Hematopoietic multipotent progenitor cell treated with erythropoietin and hydrocortisone succinate and interleukin-3 and kit ligand, for 17 days (in vitro differentiated cells): ENCODE data around the gene ISG20.
A peak's percentile ranks its signal among the peaks of the same experiment; 100 is the strongest.
"Not testable (repeated sequence)": the region's sequence is repeated elsewhere in the genome, so short reads cannot be mapped to it uniquely, and the experiment has no call there.

Experiments
- DNase-seq: peaks from one replicate; pipeline ENCODE4 v3.0.0-alpha.2; 2015; ENCODE audit warnings: low spot score

ISG20 gene

GRCh38 chr15:88637436-88637835 is 1.4 kb upstream of the ISG20 start:
- DNase-seq: no peak

- DNase-seq: no peak
These were observed 783 bp upstream of the ISG20 start for GRCh38 chr15:88637841-88638625.

- no peak for DNase-seq
These were observed 3.2 kb downstream of the ISG20 start for GRCh38 chr15:88641959-88642452.

GRCh38 chr15:88642514-88642913 is 3.7 kb downstream of the ISG20 start:
- DNase-seq: not testable (repeated sequence)

- DNase-seq: no peak
These were observed 5.9 kb downstream of the ISG20 start for GRCh38 chr15:88644741-88645140.

- no peak for DNase-seq
These were observed 6.6 kb downstream of the ISG20 start for GRCh38 chr15:88645171-88646087.

GRCh38 chr15:88646088-88646405 is 7.2 kb downstream of the ISG20 start:
- no peak for DNase-seq

GRCh38 chr15:88646951-88647350 is 8.1 kb downstream of the ISG20 start:
- DNase-seq: no peak

GRCh38 chr15:88647351-88648105 is 8.7 kb downstream of the ISG20 start:
- no peak for DNase-seq

GRCh38 chr15:88648357-88649214 is 9.8 kb downstream of the ISG20 start:
- DNase-seq: peak; percentile 64

GRCh38 chr15:88649286-88649733 is 10.5 kb downstream of the ISG20 start:
- no peak for DNase-seq

GRCh38 chr15:88649753-88650551 is 11.1 kb downstream of the ISG20 start:
- DNase-seq: no peak

- DNase-seq: no peak
These were observed 11.7 kb downstream of the ISG20 start for GRCh38 chr15:88650556-88650955.

GRCh38 chr15:88651136-88651732 is 12.4 kb downstream of the ISG20 start:
- no peak for DNase-seq

GRCh38 chr15:88651971-88652370 is 13.2 kb downstream of the ISG20 start:
- no peak for DNase-seq

- no peak for DNase-seq
These were observed 13.8 kb downstream of the ISG20 start for GRCh38 chr15:88652456-88653199.

- DNase-seq: no peak
These were observed 14.6 kb downstream of the ISG20 start for GRCh38 chr15:88653200-88654064.

- DNase-seq: no peak
These were observed 15.8 kb downstream of the ISG20 start for GRCh38 chr15:88654430-88655102.
